Measurements from ENCODE around the gene SMCO3.

Gene SMCO3

DNA sequence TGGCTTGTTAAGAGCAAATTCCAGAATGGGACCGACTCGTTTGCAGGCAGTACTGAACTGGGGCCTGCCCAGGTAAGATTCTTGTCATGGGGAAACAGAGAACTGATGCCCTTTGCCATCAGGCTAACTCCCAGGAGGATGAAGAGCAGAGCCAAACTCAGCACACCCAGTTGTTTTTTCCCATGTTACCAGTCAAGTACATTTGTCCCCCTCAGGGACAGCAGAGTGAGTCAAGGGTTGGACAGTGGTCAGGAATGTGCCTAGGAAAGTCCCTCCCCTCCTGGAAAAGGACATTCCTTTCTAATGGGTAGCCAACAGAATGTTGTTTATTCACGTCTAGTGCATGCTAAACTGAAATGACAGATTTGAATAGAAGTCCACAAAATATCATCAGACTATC lies 27.8 kb upstream of the SMCO3 start:
- no peak overlapping the region for H3K4me3 ChIP-seq (ENCODE audit: low read depth, low read length)
- TF ChIP-seq, protein P1, sequence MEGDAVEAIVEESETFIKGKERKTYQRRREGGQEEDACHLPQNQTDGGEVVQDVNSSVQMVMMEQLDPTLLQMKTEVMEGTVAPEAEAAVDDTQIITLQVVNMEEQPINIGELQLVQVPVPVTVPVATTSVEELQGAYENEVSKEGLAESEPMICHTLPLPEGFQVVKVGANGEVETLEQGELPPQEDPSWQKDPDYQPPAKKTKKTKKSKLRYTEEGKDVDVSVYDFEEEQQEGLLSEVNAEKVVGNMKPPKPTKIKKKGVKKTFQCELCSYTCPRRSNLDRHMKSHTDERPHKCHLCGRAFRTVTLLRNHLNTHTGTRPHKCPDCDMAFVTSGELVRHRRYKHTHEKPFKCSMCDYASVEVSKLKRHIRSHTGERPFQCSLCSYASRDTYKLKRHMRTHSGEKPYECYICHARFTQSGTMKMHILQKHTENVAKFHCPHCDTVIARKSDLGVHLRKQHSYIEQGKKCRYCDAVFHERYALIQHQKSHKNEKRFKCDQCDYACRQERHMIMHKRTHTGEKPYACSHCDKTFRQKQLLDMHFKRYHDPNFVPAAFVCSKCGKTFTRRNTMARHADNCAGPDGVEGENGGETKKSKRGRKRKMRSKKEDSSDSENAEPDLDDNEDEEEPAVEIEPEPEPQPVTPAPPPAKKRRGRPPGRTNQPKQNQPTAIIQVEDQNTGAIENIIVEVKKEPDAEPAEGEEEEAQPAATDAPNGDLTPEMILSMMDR (IDR thresholded peaks at IDR 0.05; ENCODE audit: low read depth, low read length), result no peak

DNA sequence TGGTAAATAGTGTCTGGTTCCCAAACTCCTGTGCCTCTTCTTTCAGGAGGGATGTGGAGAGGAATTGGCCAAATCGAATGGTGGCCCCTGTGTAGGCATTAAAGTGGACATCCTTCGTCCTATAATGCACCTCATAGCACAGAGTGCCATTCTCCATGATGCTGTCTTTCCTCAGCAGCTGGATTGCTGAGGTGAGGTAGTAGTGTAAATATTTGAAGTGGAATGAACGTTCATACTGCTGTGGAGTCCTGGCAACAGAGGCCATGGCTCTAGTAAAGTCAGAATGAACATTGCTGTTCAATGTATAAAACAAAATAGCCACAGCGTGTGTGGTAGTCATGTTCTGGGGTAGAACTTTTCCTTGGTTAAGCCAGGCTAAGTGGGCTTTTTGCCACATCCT lies 26.6 kb upstream of the SMCO3 start:
- no peak overlapping the region for H3K4me3 ChIP-seq (ENCODE audit: low read depth, low read length)
- TF ChIP-seq, protein P1 (IDR thresholded peaks at IDR 0.05; ENCODE audit: low read depth, low read length), result no peak

DNA sequence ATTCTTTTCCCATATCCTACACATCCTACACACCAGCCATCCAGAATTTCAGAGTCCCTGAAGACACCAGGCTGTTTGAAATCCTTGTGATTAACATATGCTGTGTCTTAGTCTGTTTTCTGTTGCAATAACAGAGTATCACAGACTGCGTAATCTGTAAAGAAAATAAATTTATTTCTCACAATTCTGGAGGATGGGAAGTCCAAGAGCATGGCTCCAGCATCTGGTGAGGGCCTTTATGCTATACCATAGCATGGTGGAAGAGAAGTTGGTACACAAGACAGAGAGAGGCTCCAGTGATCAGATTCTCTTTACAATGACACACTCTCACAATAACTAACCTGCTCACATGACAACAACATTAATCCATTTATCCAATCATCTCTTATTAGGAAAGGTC lies 25.3 kb upstream of the SMCO3 start:
- TF ChIP-seq, protein P1 (IDR thresholded peaks at IDR 0.05; ENCODE audit: low read depth, low read length), result no peak
- no peak overlapping the region for H3K4me3 ChIP-seq (ENCODE audit: low read depth, low read length)

DNA sequence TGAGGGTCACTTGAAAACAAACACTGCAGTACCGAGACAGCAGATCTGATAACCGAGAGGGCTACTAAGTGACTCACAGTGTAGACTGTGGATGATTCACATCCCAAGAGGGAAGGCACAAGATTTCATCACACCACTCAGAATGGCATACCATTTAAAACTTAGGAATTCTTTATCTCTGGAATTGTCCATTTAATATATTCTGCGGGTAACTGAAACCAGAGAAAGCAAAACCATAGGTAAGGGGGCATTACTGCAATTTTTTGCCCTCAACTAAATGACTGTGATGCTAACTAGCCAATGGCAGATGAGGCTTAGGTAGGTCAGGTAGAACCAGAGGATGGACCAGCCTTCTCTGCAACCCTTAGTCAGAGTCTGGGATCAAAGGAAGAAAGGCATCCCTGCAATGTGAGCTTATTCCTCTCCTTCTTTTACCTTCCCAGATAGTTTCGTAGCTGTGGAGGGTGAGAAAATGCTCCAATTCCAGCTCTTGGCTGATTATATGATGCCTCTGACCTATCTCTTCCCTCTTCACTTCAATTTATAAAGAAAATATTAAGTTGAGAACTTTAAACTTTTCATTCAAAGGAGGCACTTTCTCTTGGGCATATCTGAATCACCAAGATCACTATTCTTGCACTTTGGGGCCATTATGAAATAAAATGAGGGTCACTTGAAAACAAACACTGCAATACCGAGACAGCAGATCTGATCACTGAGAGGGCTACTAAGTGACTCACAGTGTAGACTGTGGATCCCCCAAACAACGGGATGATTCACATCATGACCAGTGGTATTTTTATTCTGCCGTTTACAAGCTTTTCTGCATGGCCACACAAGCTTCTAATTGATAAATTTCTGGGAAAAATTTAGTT lies 22.6 kb upstream of the SMCO3 start:
- peak overlapping the region; percentile 35 for H3K4me3 ChIP-seq (ENCODE audit: low read depth, low read length)
- TF ChIP-seq, protein P1 (IDR thresholded peaks at IDR 0.05; ENCODE audit: low read depth, low read length), result no peak

DNA sequence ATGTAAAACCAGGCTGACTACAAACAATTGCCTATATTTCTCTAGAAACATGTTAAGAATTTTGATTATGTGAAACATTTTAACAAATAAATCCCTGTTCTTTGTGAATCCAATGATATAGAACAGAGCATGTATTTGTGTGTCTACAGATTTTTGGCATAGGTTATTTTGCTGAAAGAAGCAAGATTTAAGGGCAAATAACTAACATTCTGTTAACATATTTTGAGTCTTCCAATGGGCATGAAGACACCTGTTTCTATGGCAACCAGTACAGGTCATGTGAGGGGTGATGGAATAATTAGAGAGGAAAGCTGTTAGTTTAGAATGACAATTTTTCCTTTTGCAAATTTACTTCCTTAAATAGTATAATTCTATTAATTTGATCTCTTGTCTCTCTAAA lies 20.5 kb upstream of the SMCO3 start:
- no peak overlapping the region for H3K4me3 ChIP-seq (ENCODE audit: low read depth, low read length)
- TF ChIP-seq, protein P1 (IDR thresholded peaks at IDR 0.05; ENCODE audit: low read depth, low read length), result no peak

DNA sequence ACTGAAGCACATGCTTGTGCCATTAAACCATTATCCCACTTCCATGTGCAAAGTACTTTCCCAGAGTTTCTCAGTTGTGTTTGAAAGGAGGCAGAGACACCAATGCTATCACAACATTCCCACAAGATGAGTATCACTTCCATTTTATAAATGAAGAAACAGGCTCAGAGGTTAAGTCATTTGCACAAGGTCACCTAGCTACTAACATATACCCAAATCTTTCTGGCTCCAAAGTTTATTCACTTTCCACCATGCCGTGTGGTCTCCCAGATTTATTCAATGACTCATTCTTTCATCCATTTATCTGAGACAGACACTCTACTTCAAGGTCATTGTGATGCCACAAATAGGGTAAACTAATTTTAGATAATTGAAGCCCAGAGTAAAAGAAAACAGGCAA lies 20.0 kb upstream of the SMCO3 start:
- TF ChIP-seq, protein P1 (IDR thresholded peaks at IDR 0.05; ENCODE audit: low read depth, low read length), result no peak

DNA sequence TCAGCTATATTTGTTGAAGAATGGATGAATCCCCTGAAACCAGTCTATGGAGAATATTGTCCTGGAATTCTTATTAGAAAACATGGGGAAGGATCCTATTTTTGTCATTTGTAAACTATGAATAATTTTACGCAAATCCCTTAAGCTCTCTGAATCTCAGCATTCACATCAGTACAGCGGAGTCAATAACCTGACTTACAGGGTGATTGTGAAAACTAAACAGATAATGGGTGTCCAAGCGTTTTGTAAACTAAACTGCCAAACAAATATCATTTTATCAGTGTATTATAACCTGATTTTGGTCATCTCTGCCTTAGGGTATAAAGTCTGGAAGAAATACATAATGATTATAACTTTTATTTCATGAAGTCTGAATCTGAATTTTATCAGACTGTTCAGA lies 19.4 kb upstream of the SMCO3 start:
- TF ChIP-seq, protein P1 (IDR thresholded peaks at IDR 0.05; ENCODE audit: low read depth, low read length), result no peak
- H3K4me3 ChIP-seq (ENCODE audit: low read depth, low read length), result no peak overlapping the region

More for the DNA sequence above, 20.0 kb upstream of the SMCO3 start:
- no peak overlapping the region for H3K4me3 ChIP-seq (ENCODE audit: low read depth, low read length)
